Aorta (tissue), 5 donors: ENCODE measurements around the gene CIAPIN1. TPM values are rescaled to one million over a fixed set of nuclear protein-coding genes. Genes with fewer than 3 reads are reported as not detected.
A peak's percentile ranks its signal among the peaks of the same experiment; 100 is the strongest.

Experiments used
- ATAC-seq: fragments of 200-7000 bp; cut with Tn5 transposase; one replicate; pipeline ENCODE4 v1.9.1; 2022; ENCODE audit warnings: moderate library complexity; ENCODE audit not compliant: low FRiP score
- DNase-seq, 2 donors: peaks; one replicate each; pipeline ENCODE4 v3.0.0-alpha.2; 2020
- H3K27ac ChIP-seq, 2 donors: one replicate each; pipeline ENCODE4 v1.5.1; 2013; ENCODE audit warnings: low read length in 2 of 2, mild to moderate bottlenecking in 2 of 2, moderate library complexity in 2 of 2, control low read depth in 1 of 2, inconsistent platforms in 1 of 2, low read depth in 1 of 2
- H3K27me3 ChIP-seq, 2 donors: one replicate each; pipeline ENCODE4 v1.6.1; 2013; ENCODE audit warnings: control low read depth in 1 of 2, low read length in 1 of 2, mild to moderate bottlenecking in 1 of 2, moderate library complexity in 1 of 2; ENCODE audit not compliant: insufficient read depth in 2 of 2, control insufficient read depth in 1 of 2
- H3K36me3 ChIP-seq, 2 donors: one replicate each; pipeline ENCODE4 v1.6.1; 2013; ENCODE audit warnings: control low read depth in 1 of 2, low read length in 1 of 2, mild to moderate bottlenecking in 1 of 2; ENCODE audit not compliant: insufficient read depth in 2 of 2, control insufficient read depth in 1 of 2
- H3K4me1 ChIP-seq, 2 donors: one replicate each; pipeline ENCODE4 v1.6.1; 2013; ENCODE audit warnings: low read length in 2 of 2, control low read depth in 1 of 2, mild to moderate bottlenecking in 1 of 2, moderate library complexity in 1 of 2; ENCODE audit not compliant: insufficient read depth in 2 of 2, control insufficient read depth in 1 of 2
- H3K4me3 ChIP-seq, 2 donors: one replicate each; pipeline ENCODE4 v1.5.1; 2013; ENCODE audit warnings: low read length in 2 of 2, control low read depth in 1 of 2, mild to moderate bottlenecking in 1 of 2
- H3K9me3 ChIP-seq: one replicate; pipeline ENCODE4 v1.6.1; 2013; ENCODE audit warnings: mild to moderate bottlenecking, low read length; ENCODE audit not compliant: control insufficient read depth
- WGBS, 2 donors: extraction: QIAGEN DNeasy Blood & Tissue Kit; methylation state at CpG; one replicate each; pipeline ENCODE4 v1.1.7; 2013; 5-methylcytosine and 5-hydroxymethylcytosine counted together
- intact Hi-C, 2 donors: fragments of 100-400 bp; cut with DNase I; formaldehyde crosslinking; loops; one replicate each; pipeline versions ENCODE4 v1.14.2 to v1.15.0; 2022
- polyA plus RNA-seq, 2 donors: library from polyadenylated mRNA; stranded (reverse); fragments of 200-250 nt; gene quantifications; one replicate each; pipeline ENCODE4 v1.2.3, GENCODE V29; 2013
- total RNA-seq, 2 donors: library from RNA; stranded (reverse); fragmentation: NEBNext Ultra II Directional; extraction: Animal tissue kit (Norgen Biotek cat#: 25700); gene quantifications; one replicate each; pipeline ENCODE4 v1.2.1, GENCODE V29; 2021
- donor health status: healthy with polysubstance abuse.
- donor health status: Bipolar disorder and iron deficiency.
- donor health status: DM: no; HTN: no; CAD: no.
- donor health status: DM: no; HTN: no; CAD: no.
- donor health status: DM: yes; HTN: yes; CAD: no.

The CIAPIN1 gene
- total and polyA plus RNA-seq, 4 donors: 16.3 to 27.4 (median 24.1) TPM

DNA sequence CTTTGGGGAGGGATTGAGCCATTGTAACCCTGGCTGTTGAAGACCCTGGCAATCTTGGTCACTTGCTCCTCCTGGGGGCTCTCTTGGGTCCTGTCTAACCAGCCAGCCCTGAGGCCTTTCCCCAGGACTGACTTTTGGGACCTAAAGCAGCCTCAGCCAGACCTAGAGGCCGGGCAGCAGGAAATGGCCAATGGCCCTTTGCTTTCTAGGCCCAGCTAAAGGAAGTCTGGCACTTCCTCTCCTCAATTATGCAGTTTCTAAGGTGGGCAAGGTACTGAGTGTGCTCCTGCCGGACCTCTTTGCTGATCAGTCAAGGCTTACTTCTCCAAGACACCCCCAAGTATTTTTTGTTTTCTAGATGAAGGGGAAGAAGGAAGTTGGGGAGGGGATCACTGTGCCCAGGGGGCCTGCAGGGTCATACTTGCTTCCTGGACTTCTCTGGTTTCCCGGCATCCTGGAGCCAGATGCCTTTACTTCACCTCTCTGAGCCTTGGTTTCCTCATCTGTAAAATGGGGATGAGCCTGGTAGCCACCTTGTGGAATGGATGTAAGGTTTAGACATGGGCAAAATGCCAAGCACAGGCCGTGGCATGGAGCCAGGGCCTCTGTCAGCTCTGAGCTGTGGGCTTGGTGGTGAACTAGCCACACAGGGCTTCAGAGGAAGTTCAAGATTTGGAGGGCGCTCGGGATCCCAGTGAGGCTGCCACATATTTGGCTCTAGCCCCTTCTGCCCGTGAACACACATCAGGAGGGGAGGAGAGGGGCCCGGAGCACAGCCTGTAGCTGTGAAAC is 66.3 kb downstream of the CIAPIN1 start:
- Histone ChIP-seq H3K4me1 (peaks cover 0 to 6% of the 10 kb centered on the region in 2 donors), H3K27ac (peak overlapping the region in 1 of 2 donors; percentile 38), H3K36me3 (peaks cover 0 to 7% of the 10 kb centered on the region in 2 donors), H3K4me3 (no peak overlapping the region), H3K27me3 (no peaks in the 10 kb centered on the region), H3K9me3 (no peaks in the 10 kb centered on the region)
- DNase-seq (no peak), ATAC-seq (no peak)
- intact Hi-C loops: no loop called here
- 30 to 36% methylated on average over 8 of the region's 8 CpGs for WGBS, 2 donors

DNA sequence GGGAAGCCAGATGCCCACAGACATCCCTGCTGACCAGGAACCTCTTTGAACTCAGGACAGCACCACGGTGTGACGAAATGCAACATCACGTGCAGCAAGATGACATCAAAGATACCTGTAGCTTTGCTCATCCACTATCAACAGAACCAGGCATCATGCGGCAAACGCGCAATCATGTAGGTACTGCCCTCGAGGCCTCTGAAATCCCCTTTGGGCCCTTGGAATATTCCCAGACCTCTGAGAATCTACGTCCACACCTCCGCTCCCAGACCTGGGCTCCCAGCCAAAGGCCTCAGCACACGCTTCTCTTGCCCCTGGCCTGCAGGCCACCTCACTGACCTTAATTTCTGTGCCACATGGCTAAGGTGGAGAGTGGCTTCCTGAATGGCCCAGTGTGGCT is 67.6 kb downstream of the CIAPIN1 start:
- H3K9me3 ChIP-seq: no peaks in the 10 kb centered on the region
- ATAC-seq (no peak), DNase-seq (no peak)
- no peak overlapping the region for H3K27ac ChIP-seq
- peaks cover 0 to 7% of the 10 kb centered on the region in 2 donors for H3K36me3 ChIP-seq
- H3K4me3 ChIP-seq: no peak overlapping the region
- 37 to 42% methylated on average over 10 of the region's 10 CpGs for WGBS, 2 donors
- intact Hi-C loops: loop anchor here in 1 of 2 donors (5.0 kb wide), 1 partner anchor 33 kb away; no protein-coding TSS in a partner anchor
- no peaks in the 10 kb centered on the region for H3K27me3 ChIP-seq
- peaks cover 0 to 6% of the 10 kb centered on the region in 2 donors for H3K4me1 ChIP-seq

Other genes starting within 250 kb of the CIAPIN1 start
- gene ARL2BP, start 202.1 kb downstream of the CIAPIN1 start, total RNA-seq: 10 to 100 TPM; 39.1 to 47.5 TPM
- gene ARL2BP, start 202.1 kb downstream of the CIAPIN1 start, polyA plus RNA-seq: 10 to 100 TPM; 42.1 to 65.4 TPM
- 1 to 10 TPM; 2.2 to 2.6 TPM for gene PLLP, start 162.7 kb downstream of the CIAPIN1 start, total RNA-seq
- gene PLLP, start 162.7 kb downstream of the CIAPIN1 start, polyA plus RNA-seq: 1 to 10 TPM; 3.0 to 7.6 TPM
- under 1 TPM; 0.24 to 0.29 TPM for gene CCL22, start 88.6 kb downstream of the CIAPIN1 start, total RNA-seq
- under 1 TPM in 1 of 2 donors, not detected in 1; 0.08 TPM for gene CCL22, start 88.6 kb downstream of the CIAPIN1 start, polyA plus RNA-seq
- gene CX3CL1, start 74.9 kb downstream of the CIAPIN1 start, total RNA-seq: 10 to 100 TPM; 45.5 to 47.5 TPM
- 10 to 100 TPM; 17.5 to 62.5 TPM for gene CX3CL1, start 74.9 kb downstream of the CIAPIN1 start, polyA plus RNA-seq
- gene CCL17, start 42.6 kb downstream of the CIAPIN1 start, total RNA-seq: under 1 TPM in 1 of 2 donors, not detected in 1; 0.94 TPM
- not detected for gene CCL17, start 42.6 kb downstream of the CIAPIN1 start, polyA plus RNA-seq
- gene COQ9, start 94 bp upstream of the CIAPIN1 start, total RNA-seq: 10 to 100 TPM; 22.0 to 29.4 TPM
- 10 to 100 TPM; 28.9 to 48.2 TPM for gene COQ9, start 94 bp upstream of the CIAPIN1 start, polyA plus RNA-seq
- 10 to 100 TPM; 43.8 to 49.7 TPM for gene POLR2C, start 15.3 kb upstream of the CIAPIN1 start, total RNA-seq
- 10 to 100 TPM; 49.3 to 55.3 TPM for gene POLR2C, start 15.3 kb upstream of the CIAPIN1 start, polyA plus RNA-seq
- 10 to 100 TPM; 35.5 to 44.5 TPM for gene DOK4, start 39.1 kb upstream of the CIAPIN1 start, total RNA-seq
- 10 to 100 TPM; 26.4 to 54.1 TPM for gene DOK4, start 39.1 kb upstream of the CIAPIN1 start, polyA plus RNA-seq
- 10 to 100 TPM; 15.3 to 21.9 TPM for gene CCDC102A, start 89.2 kb upstream of the CIAPIN1 start, total RNA-seq
- 10 to 100 TPM; 12.9 to 14.1 TPM for gene CCDC102A, start 89.2 kb upstream of the CIAPIN1 start, polyA plus RNA-seq
- gene ADGRG5, start 95.3 kb upstream of the CIAPIN1 start, total RNA-seq: under 1 TPM; 0.26 to 0.69 TPM
- under 1 TPM in 1 of 2 donors, not detected in 1; 0.63 TPM for gene ADGRG5, start 95.3 kb upstream of the CIAPIN1 start, polyA plus RNA-seq
- gene ADGRG1, start 181.2 kb upstream of the CIAPIN1 start, total RNA-seq: 10 to 100 TPM; 33.0 to 68.4 TPM
- gene ADGRG1, start 181.2 kb upstream of the CIAPIN1 start, polyA plus RNA-seq: 1 to 10 TPM; 1.2 to 2.1 TPM
- gene ADGRG3, start 220.9 kb upstream of the CIAPIN1 start, total RNA-seq: 1 to 10 TPM in 1 of 2 donors, under 1 TPM in 1; 0.84 to 3.9 TPM
- gene ADGRG3, start 220.9 kb upstream of the CIAPIN1 start, polyA plus RNA-seq: under 1 TPM; 0.08 to 0.25 TPM
- not detected for gene DRC7, start 247.4 kb upstream of the CIAPIN1 start, total RNA-seq
- under 1 TPM in 1 of 2 donors, not detected in 1; 0.08 TPM for gene DRC7, start 247.4 kb upstream of the CIAPIN1 start, polyA plus RNA-seq